Kidney glomerular epithelial cell (primary cell): Measurements from ENCODE around the gene ACKR2.

Source experiments
- DNase-seq: peaks from one replicate; lab custom pipeline; 2025; lab: John Stamatoyannopoulos, UW

Gene ACKR2

DNA sequence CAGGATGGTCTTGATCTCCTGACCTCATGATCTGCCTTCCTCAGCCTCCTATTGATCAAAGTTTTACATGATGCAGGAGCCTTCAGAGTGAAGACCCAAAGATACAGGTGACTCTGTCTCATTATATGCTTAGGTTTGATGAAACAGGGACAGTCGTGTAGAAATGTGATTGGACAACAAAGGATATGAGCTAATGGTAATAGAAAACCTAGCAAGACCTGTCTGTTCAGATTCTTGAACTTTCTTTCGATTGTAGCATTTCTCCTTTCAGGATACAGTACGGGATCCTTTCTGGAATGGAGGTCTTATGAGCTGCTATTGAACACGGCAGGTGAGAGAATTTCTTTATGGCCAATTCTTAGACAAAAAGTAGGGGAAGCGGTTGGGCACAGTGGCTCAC, at the start of gene ACKR2:
Gene ACKR2 (plus strand): TSS at position 244 of the 400 bp plus-strand sequence. CDS start 55,058 bp downstream, outside the sequence.
- DNase-seq = no peak

DNA sequence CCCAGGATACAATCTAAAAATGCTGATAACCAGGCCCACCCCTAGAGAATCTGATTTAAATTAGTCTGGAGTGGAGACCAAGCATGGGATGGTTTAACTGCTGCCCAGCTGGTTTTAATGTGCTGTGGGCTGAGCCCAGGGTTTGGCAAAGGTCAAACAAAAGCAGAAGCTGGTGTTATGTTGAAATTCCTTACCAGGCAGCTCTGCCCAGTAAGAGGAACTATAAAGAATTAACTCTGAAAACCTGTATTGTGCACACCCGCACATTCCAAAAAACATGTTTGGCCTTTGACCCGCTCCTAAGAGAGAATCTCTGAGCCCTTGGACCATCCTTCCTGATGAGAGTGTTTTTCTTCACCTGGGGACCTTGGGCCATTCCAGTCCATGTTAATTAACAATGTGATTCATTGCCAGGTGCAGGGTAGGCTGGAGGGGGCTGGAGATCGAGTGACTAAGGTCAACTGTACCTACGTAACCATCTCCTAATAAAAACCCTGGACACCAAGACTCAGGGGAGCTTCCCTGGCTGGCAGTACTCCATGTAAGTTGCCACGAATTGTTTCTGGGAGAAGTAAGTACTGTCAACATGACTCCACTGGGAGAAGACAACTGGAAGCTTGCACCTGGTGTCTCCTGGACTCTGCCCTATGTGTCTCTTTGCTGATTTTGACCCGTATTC, 47.1 kb upstream of the ACKR2 start:
- no peak for DNase-seq

GRCh38 chr3:42763021-42763420, 46.2 kb upstream of the ACKR2 start:
- no peak for DNase-seq

DNA sequence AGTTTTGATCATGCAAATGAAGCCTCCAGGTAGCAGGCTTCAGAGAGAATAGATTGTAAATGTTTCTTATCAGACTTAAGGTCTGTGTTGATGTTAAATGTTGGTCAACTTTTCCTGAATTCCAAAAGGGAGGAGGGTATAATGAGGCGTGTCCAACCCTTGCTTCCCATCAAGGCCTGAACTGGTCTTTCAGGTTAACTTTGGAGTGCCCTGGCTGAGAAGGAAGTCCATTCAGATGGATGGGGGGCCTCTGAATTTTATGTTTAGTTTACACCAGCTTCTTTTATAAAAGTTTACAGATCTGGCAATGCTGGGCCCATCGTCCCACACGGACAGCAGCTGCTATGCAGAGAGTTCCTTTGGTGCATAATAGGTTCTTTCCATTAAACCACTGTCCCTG, 45.1 kb upstream of the ACKR2 start:
- DNase-seq = no peak

DNA sequence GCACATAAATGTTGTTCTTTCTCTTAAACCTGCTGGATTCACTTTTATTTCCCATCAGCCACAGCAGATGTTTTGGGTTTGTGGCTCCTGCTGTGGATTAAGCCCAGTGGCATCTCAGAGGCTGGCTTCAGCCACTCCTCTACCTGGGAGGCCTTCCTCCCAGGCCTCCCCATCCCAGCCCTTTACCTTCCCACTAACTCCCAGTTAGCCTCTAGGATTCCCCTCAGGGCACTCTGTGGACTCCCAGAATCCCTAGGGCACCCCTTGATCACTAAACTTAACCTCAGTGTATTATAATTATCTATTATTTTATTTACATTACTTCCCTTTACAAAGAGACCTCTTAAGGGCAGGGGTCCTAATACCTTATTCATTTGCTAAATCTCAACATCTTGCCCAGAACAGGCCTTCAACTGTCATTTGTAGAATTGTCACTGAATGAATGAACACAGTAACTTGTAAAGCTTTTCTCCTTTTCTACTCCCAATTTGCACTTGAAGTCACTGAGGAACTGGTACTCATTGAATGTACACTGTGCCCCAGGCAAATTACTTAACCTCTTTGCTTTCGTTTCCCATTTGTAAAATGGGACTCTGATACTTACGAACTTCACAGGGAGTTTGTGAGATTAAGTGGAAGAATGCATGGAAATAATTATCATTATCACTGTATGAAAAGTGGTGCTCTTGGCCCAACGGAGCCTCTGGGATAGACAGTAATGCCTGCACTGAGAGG, 44.5 kb upstream of the ACKR2 start:
- DNase-seq = no peak

- no peak for DNase-seq
Observed at GRCh38 chr3:42769477-42770131, 39.6 kb upstream of the ACKR2 start.

DNA sequence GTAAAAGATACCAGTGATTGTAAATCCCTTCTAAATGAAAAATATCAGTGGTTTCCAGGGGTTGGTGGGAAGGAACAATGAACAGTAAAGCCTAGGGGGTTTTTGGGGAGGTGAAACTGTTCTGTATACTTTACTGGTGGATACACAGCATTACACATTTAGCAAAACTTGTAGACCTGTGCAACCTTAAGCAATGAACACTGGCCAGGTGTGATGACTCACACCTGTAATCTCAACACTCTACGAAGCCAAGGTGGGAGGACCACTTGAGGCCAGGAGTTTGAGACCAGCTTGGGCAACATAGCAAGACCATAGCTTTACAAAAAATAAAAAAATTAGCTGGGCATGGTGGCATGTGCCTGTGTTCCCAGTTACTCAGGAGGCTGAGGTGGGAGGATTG, 38.0 kb upstream of the ACKR2 start:
- DNase-seq = no peak

GRCh38 chr3:42772670-42773408, 36.4 kb upstream of the ACKR2 start, which contains the start of gene CCDC13:
TSS of gene CCDC13 (minus strand) at chr3:42773253. CDS start at chr3:42758345, 14,908 bp downstream.
- peak; percentile 86 for DNase-seq

GRCh38 chr3:42773409-42773751, 35.9 kb upstream of the ACKR2 start:
- DNase-seq = no peak

DNA sequence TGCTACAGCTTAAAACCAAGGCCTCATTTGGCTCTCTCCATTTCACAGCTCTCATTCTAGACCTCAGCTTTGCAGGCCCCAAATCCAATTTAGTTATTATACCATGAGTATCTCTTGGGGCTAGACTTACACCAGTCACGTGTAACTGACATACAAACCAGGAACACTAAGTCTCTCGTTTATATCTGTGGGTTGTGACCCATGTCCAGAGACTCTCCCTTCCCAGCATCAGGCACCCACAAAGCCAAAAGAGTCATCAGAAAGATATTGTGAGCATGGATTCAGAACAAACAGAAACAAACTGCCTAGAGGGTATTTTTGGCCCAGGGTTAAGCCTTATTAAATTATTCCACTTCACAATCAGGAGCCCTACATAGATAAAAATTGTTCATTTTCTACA, 30.6 kb upstream of the ACKR2 start:
- peak; percentile 7 for DNase-seq

GRCh38 chr3:42780398-42780797, 28.8 kb upstream of the ACKR2 start:
- DNase-seq = peak; percentile 58

DNA sequence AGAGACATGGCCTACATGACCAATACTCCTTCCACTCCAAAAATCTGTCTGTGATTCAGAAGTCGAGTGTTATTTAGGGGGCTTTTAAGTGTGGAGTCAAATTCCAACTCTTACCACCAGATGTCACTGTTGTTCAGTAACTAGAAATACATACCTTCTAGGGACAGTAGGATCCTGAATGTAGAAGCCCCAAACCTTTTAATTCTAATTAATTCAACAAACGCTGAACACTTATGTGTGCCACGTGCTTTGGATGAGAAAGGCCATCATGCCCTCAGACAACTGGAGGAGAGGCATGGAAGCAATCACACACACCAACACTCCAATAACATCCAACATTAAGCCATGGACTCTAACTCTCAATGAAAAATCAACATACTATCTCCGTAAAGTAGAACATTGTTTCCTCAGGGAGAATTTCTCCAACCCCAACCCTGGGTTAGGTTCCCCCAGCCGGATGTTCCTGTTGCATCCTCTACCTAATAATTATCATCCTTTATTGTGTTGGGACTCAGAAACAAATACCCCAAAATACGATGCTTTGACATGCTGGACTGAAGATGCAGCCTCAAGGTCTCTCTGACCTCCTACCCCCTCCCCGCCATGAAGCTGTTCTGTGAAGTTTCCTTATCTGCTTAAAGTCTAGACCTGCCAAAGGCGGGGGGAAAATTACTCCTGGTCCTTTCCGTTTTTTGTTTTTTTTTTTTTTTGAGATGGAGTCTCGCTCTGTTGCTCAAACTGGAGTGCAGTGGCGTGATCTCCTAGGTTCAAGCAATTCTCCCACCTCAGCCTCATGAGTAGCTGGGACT, 28.1 kb upstream of the ACKR2 start:
- peak; percentile 44 for DNase-seq

DNA sequence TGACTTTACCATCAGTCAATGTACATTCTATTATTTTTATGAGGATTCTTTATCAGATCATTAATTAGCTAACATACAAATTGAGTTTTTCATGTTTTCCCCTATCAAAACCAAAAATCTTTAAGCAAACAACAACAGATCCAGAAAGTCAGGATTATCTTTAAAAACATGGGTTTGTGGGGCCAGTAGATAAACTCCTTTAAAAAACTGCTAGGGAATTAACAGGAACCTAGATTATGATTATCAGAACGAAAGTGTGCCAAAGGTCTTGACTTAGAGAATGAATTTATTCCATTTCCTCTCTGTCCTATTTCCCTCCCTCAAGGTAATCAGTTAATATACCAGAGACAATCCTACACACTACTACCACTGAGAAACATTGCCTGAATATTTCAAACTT, 23.0 kb upstream of the ACKR2 start:
- DNase-seq = no peak

- DNase-seq = no peak
Observed at GRCh38 chr3:42786631-42787030, 22.6 kb upstream of the ACKR2 start.

DNA sequence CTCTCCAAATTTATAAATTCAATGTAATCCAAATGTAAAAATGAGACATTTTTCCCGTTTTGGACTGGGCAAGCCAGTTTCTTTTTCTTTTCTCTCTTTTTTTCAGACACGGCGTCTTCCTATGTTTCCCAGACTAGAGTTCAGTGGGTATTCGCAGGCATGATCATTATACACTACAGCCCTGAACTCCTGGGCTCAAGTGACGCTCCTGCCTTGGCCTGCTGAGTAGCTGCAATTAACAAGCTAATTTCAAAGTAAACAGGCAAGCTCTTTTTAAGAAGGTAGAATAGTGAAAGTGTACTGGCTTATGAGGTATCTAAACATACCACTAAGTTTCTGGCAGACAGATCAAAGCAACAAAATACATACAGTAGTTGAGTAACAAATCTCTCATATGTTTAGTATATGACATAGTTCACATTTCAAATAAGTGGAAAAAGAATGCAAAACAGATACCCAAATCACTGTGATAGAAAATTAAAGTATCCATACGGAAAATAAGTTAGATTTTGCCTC, 18.5 kb upstream of the ACKR2 start:
- no peak for DNase-seq

GRCh38 chr3:42795621-42796181, 13.5 kb upstream of the ACKR2 start:
- DNase-seq = no peak

- no peak for DNase-seq
Observed at GRCh38 chr3:42796332-42796885, 12.8 kb upstream of the ACKR2 start.

- no peak for DNase-seq
Observed at GRCh38 chr3:42799376-42799775, 9.9 kb upstream of the ACKR2 start.

GRCh38 chr3:42800251-42800650, 9.0 kb upstream of the ACKR2 start:
- DNase-seq = no peak

DNA sequence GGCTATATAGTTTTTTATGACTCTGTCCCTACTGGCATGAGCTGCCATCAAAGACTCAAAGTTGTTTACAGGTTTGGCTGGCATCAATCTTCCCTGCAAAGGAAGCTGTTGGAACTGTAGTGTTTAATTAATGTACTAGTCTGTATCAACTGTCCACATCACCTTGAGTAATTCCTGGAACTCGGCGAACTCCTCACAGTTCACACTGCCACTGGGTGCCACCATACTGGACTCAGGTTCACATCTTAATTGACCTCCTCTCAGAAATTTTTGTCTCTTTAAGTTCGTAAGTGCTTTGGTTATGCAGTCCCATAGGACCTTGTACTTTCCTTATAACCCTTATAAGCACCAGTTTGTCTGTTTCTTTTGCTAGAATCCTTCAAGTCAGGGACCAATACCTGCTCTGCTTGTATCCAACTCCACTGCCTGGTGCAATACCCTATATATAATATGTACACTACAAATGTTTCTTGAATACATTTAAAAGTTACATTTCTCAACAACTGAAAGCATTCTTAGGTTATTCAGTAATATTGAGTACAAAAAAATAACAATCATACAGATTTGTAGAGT, 8.1 kb upstream of the ACKR2 start:
- no peak for DNase-seq
